ENCODE measurements around the gene NRP2. TPM values are rescaled to one million over a fixed set of nuclear protein-coding genes. Genes with fewer than 3 reads are reported as not detected.

NRP2 gene
- total RNA-seq, 2 experiments from 2014 or later, result 0.19 TPM; not detected in 1

GRCh38 chr2:205807229-205807628 lies 124.9 kb downstream of the NRP2 start:
- DNase-seq (no peak), ATAC-seq (ENCODE audit: poor library complexity) (no peak)
- H3K4me1 Mint-ChIP-seq (ENCODE audit: low read depth), result no peaks in the 10 kb centered on the region
- no peak overlapping the region for H3K4me3 Mint-ChIP-seq
- H3K27ac Mint-ChIP-seq, result no peak overlapping the region
- peaks cover 7% of the 10 kb centered on the region for H3K27me3 Mint-ChIP-seq
- H3K36me3 ChIP-seq (ENCODE audit: insufficient read depth, low read length), result no peaks in the 10 kb centered on the region
- no peak overlapping the region for H3K27ac ChIP-seq (ENCODE audit: low read depth in 1 of 2, low read length in 2 of 2)
- no peaks in the 10 kb centered on the region for H3K27me3 ChIP-seq (ENCODE audit: control insufficient read depth in 1 of 2, insufficient read depth in 2 of 2, low read length in 2 of 2)
- TF ChIP-seq CTCF (IDR thresholded peaks at IDR 0.05), result no peak
- no peaks in the 10 kb centered on the region for H3K9me3 Mint-ChIP-seq
- no peaks in the 10 kb centered on the region for H3K9me3 ChIP-seq (ENCODE audit: control insufficient read depth in 1 of 2, insufficient read depth in 1 of 2, low read length in 2 of 2)
- POLR2A ChIA-PET, result no interaction called here
- intact Hi-C loops (cut with DNase I, micrococcal nuclease), result no loop called here
- H3K4me3 ChIP-seq (ENCODE audit: low read length), result no peak overlapping the region
- H3K4me1 ChIP-seq (ENCODE audit: insufficient read depth, low read length), result no peaks in the 10 kb centered on the region
- CTCF ChIA-PET, result no interaction called here
- no peaks in the 10 kb centered on the region for H3K36me3 Mint-ChIP-seq (ENCODE audit: low read depth)

- Histone ChIP-seq H3K36me3 (ENCODE audit: insufficient read depth, low read length) (no peaks in the 10 kb centered on the region), H3K27me3 (ENCODE audit: control insufficient read depth in 1 of 2, insufficient read depth in 2 of 2, low read length in 2 of 2) (no peaks in the 10 kb centered on the region), H3K9me3 (ENCODE audit: control insufficient read depth in 1 of 2, insufficient read depth in 1 of 2, low read length in 2 of 2) (no peaks in the 10 kb centered on the region), H3K4me3 (ENCODE audit: low read length) (no peak overlapping the region), H3K4me1 (ENCODE audit: insufficient read depth, low read length) (no peaks in the 10 kb centered on the region), H3K27ac (ENCODE audit: low read depth in 1 of 2, low read length in 2 of 2) (no peak overlapping the region)
- TF ChIP-seq CTCF (IDR thresholded peaks at IDR 0.05), result no peak
- Mint-ChIP-seq H3K4me3 (no peak overlapping the region), H3K27ac (no peak overlapping the region), H3K27me3 (peaks cover 3% of the 10 kb centered on the region), H3K9me3 (no peaks in the 10 kb centered on the region), H3K4me1 (ENCODE audit: low read depth) (no peaks in the 10 kb centered on the region), H3K36me3 (ENCODE audit: low read depth) (no peaks in the 10 kb centered on the region)
- ATAC-seq (ENCODE audit: poor library complexity), result no peak
- intact Hi-C loops (cut with DNase I, micrococcal nuclease), result no loop called here
- ChIA-PET POLR2A (no interaction called here), CTCF (no interaction called here)
- DNase-seq, result no peak
These were observed 125.5 kb downstream of the NRP2 start for GRCh38 chr2:205807758-205808157.

DNA sequence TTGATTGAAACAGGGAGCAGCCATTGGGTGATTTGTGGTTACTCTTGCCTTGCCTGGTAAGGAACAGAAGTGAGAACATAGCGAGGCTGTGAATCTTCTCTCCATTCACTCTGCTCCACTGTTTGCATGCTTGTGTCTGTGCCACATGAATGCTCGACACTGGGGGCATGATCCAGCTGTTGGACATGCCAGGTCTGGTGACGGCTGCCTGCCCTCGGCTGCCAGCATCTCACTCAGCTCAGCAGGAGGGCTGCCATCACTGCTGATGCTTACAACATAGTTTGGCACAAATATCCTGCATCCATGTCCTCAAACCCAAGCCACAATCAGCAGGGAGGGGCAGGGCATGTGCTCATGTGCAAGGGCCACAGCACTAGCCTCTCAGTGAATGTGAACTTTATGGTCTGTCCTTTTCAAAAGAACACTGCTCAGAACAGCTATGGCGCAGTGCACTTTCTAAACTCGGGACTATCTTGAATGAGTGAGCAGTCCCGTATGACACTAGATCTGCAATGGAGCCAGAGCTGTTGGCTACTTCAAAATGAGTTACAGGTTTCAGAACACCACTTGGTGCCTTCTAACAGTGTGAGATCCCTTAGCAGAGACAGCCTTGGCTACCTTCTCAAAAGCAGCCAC lies 126.3 kb downstream of the NRP2 start:
- no peaks in the 10 kb centered on the region for H3K4me1 ChIP-seq (ENCODE audit: insufficient read depth, low read length)
- Mint-ChIP-seq H3K36me3 (ENCODE audit: low read depth) (no peaks in the 10 kb centered on the region), H3K27ac (no peak overlapping the region), H3K4me3 (no peak overlapping the region), H3K4me1 (ENCODE audit: low read depth) (no peaks in the 10 kb centered on the region), H3K27me3 (no peaks in the 10 kb centered on the region), H3K9me3 (no peaks in the 10 kb centered on the region)
- H3K9me3 ChIP-seq (ENCODE audit: control insufficient read depth in 1 of 2, insufficient read depth in 1 of 2, low read length in 2 of 2), result no peaks in the 10 kb centered on the region
- no peaks in the 10 kb centered on the region for H3K36me3 ChIP-seq (ENCODE audit: insufficient read depth, low read length)
- no peaks in the 10 kb centered on the region for H3K27me3 ChIP-seq (ENCODE audit: control insufficient read depth in 1 of 2, insufficient read depth in 2 of 2, low read length in 2 of 2)
- H3K27ac ChIP-seq (ENCODE audit: low read depth in 1 of 2, low read length in 2 of 2), result no peak overlapping the region
- ChIA-PET CTCF (no interaction called here), POLR2A (no interaction called here)
- intact Hi-C loops (cut with DNase I, micrococcal nuclease), result no loop called here
- no peak for DNase-seq
- no peak for ATAC-seq (ENCODE audit: poor library complexity)
- TF ChIP-seq CTCF (IDR thresholded peaks at IDR 0.05), result no peak
- no peak overlapping the region for H3K4me3 ChIP-seq (ENCODE audit: low read length)
